ENCODE measurements around the gene ERMN.

ERMN gene

DNA sequence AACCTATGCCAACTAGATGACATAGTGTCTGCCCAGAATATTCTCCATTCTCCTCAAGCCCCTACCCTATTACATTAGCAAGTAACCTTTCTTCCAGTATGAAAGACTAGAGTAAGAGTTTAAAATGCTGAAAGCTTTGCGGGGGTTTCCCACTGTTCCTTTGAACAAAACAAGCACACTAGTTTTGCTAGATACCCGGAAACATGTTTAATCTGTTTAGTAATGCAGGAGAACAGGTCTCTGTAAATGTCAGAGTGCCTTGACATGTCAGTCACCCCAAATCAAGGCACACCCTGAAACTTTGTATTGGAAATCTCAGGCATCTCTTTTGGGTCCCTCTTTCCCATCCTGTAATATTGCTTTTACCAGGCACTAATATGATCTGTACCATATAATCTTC lies 56.6 kb downstream of the ERMN start:
- TF ChIP-seq, protein P1, sequence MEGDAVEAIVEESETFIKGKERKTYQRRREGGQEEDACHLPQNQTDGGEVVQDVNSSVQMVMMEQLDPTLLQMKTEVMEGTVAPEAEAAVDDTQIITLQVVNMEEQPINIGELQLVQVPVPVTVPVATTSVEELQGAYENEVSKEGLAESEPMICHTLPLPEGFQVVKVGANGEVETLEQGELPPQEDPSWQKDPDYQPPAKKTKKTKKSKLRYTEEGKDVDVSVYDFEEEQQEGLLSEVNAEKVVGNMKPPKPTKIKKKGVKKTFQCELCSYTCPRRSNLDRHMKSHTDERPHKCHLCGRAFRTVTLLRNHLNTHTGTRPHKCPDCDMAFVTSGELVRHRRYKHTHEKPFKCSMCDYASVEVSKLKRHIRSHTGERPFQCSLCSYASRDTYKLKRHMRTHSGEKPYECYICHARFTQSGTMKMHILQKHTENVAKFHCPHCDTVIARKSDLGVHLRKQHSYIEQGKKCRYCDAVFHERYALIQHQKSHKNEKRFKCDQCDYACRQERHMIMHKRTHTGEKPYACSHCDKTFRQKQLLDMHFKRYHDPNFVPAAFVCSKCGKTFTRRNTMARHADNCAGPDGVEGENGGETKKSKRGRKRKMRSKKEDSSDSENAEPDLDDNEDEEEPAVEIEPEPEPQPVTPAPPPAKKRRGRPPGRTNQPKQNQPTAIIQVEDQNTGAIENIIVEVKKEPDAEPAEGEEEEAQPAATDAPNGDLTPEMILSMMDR (conservative IDR thresholded peaks at IDR 0.05; ENCODE audit: low read depth) = no peak
- ChIA-PET POLR2A (ENCODE audit: low non-redundant PET) (no interaction called here), CTCF (no interaction called here)
- DNase-seq (ENCODE audit: low spot score) = no peak
- no peak overlapping the region for H3K27ac ChIP-seq
